Peyer's patch (tissue), 4 donors: Measurements from ENCODE around the gene FAT4.

Source experiments
- CTCF ChIP-seq, 6 experiments: fragments of 450-650 bp in 4 of 6; fragments of 200-600 bp in 2 of 6; sonication (generic) in 1 of 6; IDR thresholded peaks; one replicate each; pipeline ENCODE4 v1.5.1; 2017 to 2019; ENCODE audit warnings: antibody characterized with exemption in 6 of 6, mild to moderate bottlenecking in 3 of 6, moderate library complexity in 1 of 6
- POLR2A ChIP-seq, 2 donors: fragments of 450-650 bp; IDR thresholded peaks; one replicate each; pipeline ENCODE4 v1.5.1; 2017; ENCODE audit warnings: antibody characterized with exemption in 2 of 2, mild to moderate bottlenecking in 2 of 2, moderate library complexity in 2 of 2

- TF ChIP-seq CTCF (IDR thresholded peaks at IDR 0.05) (no peak), POLR2A (IDR thresholded peaks at IDR 0.05) (no peak)
Measured at GRCh38 chr4:125297116-125297515, 17.6 kb upstream of the FAT4 start.
